ENCODE measurements around the gene SIGLEC7.
A peak's percentile ranks its signal among the peaks of the same experiment; 100 is the strongest.

Gene SIGLEC7

DNA sequence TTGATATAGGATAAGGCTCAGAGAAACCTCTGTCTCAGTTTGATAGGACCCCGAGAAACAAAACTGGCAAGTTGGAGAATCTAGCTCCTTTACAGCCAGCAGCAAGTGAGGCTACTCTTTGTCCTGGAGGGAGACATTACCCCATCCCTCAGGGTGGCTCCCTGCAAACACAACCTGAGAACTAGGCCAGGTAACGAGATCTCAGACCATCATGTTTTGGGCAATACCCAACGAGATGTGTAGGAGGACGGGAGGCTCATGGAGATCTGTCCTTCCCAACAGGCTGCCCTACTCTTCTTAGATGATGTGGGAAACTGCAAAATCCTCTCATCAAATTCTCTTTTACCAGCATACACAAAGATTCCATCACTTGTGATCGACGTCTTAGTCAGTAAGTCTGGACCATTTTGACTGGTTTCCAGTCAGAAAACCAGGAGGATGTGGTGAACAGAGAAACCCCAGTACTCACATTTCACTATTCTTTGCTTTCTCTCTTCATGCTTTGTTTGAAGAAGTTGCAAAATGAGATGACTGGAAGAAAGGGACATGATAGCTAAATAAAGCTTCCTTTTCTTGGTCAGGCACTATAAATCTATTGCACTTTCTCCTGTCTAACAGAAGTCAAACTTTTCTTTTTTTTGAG, 27.9 kb upstream of the SIGLEC7 start:
- H3K4me3 ChIP-seq (ENCODE audit: low read depth in 1 of 2, low read length in 2 of 2), result no peak overlapping the region
- peaks cover 2 to 3% of the 10 kb centered on the region in 2 donors for H3K27me3 ChIP-seq (ENCODE audit: control insufficient read depth in 1 of 2, insufficient read depth in 2 of 2, low read length in 2 of 2)
- H3K4me1 ChIP-seq (ENCODE audit: control insufficient read depth in 1 of 2, insufficient read depth in 2 of 2, low read length in 2 of 2), result no peaks in the 10 kb centered on the region
- H3K9me3 ChIP-seq (ENCODE audit: control insufficient read depth in 1 of 2, low read length in 2 of 2), result no peaks in the 10 kb centered on the region
- H3K27ac ChIP-seq (ENCODE audit: low read depth, low read length), result no peak overlapping the region
- H3K36me3 ChIP-seq (ENCODE audit: control insufficient read depth in 1 of 2, insufficient read depth in 2 of 2, low read length in 2 of 2), result no peaks in the 10 kb centered on the region
- H3K9ac ChIP-seq (ENCODE audit: low read depth in 1 of 2, low read length in 2 of 2), result no peak overlapping the region

DNA sequence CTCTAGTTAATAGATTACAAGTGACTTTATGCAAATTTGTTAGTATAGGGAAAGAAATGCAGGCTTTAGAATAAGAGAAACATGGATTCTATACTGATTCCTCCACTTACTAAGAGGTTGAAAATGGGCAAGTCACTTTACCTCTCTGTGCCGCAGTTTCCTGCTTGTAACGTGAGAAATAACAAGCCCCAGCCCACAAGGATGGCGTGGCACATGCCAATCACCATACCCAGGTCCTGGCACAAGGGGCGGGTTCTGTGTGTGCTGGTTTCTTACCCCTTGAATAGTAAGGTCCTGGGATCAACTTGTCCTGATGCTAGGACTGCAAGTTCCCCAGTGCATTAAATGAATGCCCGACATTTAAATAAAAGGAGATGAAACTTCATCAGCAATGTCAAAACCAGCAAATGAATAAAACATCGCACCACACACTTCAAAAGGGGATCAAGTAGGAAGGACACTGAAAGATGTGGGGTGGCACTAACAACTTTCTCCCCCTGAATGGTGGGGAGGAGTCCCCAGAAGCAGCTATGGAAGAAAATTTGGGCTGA, 25.3 kb upstream of the SIGLEC7 start:
- Histone ChIP-seq H3K36me3 (ENCODE audit: control insufficient read depth in 1 of 2, insufficient read depth in 2 of 2, low read length in 2 of 2) (no peaks in the 10 kb centered on the region), H3K4me1 (ENCODE audit: control insufficient read depth in 1 of 2, insufficient read depth in 2 of 2, low read length in 2 of 2) (no peaks in the 10 kb centered on the region), H3K9ac (ENCODE audit: low read depth in 1 of 2, low read length in 2 of 2) (no peak overlapping the region), H3K4me3 (ENCODE audit: low read depth in 1 of 2, low read length in 2 of 2) (no peak overlapping the region), H3K9me3 (ENCODE audit: control insufficient read depth in 1 of 2, low read length in 2 of 2) (no peaks in the 10 kb centered on the region), H3K27ac (ENCODE audit: low read depth, low read length) (no peak overlapping the region), H3K27me3 (ENCODE audit: control insufficient read depth in 1 of 2, insufficient read depth in 2 of 2, low read length in 2 of 2) (peaks cover 2 to 3% of the 10 kb centered on the region in 2 donors)

DNA sequence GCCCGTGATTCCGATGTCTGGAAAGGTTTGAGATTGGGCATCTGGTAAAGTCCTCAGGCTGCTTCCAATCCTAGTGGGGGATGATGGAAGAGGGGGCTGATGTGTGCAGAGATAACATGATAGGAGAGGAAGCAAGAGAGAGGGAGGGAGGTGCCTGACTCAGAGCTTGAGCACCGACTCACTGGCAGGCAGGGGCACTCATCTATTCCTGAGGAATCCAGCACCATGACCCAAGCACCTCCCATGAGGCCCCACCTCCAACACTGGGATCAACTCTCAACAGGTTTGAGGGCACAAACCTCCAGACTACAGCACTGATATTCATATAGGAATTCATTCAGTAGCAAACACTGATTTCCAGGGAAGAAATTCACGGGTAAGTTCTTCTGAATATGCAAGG, 23.0 kb upstream of the SIGLEC7 start:
- Histone ChIP-seq H3K36me3 (ENCODE audit: control insufficient read depth in 1 of 2, insufficient read depth in 2 of 2, low read length in 2 of 2) (no peaks in the 10 kb centered on the region), H3K27ac (ENCODE audit: low read depth, low read length) (no peak overlapping the region), H3K27me3 (ENCODE audit: control insufficient read depth in 1 of 2, insufficient read depth in 2 of 2, low read length in 2 of 2) (peaks cover 0 to 3% of the 10 kb centered on the region in 2 donors), H3K4me3 (ENCODE audit: low read depth in 1 of 2, low read length in 2 of 2) (no peak overlapping the region), H3K4me1 (ENCODE audit: control insufficient read depth in 1 of 2, insufficient read depth in 2 of 2, low read length in 2 of 2) (no peaks in the 10 kb centered on the region), H3K9me3 (ENCODE audit: control insufficient read depth in 1 of 2, low read length in 2 of 2) (no peaks in the 10 kb centered on the region), H3K9ac (ENCODE audit: low read depth in 1 of 2, low read length in 2 of 2) (no peak overlapping the region)

DNA sequence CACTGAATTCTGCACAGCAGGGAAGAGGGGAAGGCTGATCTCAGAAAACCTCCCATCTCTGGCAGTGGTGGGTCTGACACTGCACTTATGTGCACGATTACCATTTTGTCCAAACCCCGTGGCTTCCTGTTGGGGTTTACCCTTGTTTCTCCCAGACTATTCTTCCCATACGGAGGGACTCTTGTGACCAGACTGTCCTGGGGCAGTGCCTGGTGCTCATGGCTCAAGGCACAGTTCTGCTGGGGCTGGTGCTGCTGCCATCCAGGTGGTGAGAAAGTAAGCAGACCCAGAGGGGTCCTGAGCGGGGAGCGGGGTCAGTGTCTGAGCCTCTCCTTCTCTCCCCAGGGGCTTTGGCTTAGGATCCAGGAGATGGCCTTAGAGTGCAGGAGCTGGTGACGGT, 22.5 kb upstream of the SIGLEC7 start:
- no peaks in the 10 kb centered on the region for H3K9me3 ChIP-seq (ENCODE audit: control insufficient read depth in 1 of 2, low read length in 2 of 2)
- no peak overlapping the region for H3K4me3 ChIP-seq (ENCODE audit: low read depth in 1 of 2, low read length in 2 of 2)
- H3K9ac ChIP-seq (ENCODE audit: low read depth in 1 of 2, low read length in 2 of 2), result no peak overlapping the region
- H3K27me3 ChIP-seq (ENCODE audit: control insufficient read depth in 1 of 2, insufficient read depth in 2 of 2, low read length in 2 of 2), result peaks cover 0 to 3% of the 10 kb centered on the region in 2 donors
- H3K27ac ChIP-seq (ENCODE audit: low read depth, low read length), result no peak overlapping the region
- H3K36me3 ChIP-seq (ENCODE audit: control insufficient read depth in 1 of 2, insufficient read depth in 2 of 2, low read length in 2 of 2), result no peaks in the 10 kb centered on the region
- H3K4me1 ChIP-seq (ENCODE audit: control insufficient read depth in 1 of 2, insufficient read depth in 2 of 2, low read length in 2 of 2), result no peaks in the 10 kb centered on the region

DNA sequence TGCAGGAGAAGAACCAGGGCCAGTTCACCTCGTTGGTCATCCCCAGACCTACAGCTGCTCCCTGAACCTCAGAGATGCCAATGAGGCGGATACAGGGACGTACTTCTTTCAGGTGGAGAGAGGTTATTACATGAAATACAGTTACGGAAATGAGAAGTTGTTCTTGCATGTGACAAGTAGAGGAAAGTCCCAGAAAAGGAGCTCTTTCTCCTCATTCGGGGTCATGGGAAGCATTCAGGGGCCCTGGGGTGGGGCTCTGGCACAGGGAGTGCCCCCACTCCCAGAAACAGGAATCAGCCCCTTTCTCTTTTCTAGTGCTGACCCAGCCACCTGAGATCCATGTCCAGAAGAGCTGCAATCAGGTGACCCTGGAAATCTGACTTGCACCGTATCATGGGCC, 21.9 kb upstream of the SIGLEC7 start:
- Histone ChIP-seq H3K9ac (ENCODE audit: low read depth in 1 of 2, low read length in 2 of 2) (no peak overlapping the region), H3K4me1 (ENCODE audit: control insufficient read depth in 1 of 2, insufficient read depth in 2 of 2, low read length in 2 of 2) (no peaks in the 10 kb centered on the region), H3K9me3 (ENCODE audit: control insufficient read depth in 1 of 2, low read length in 2 of 2) (no peaks in the 10 kb centered on the region), H3K27me3 (ENCODE audit: control insufficient read depth in 1 of 2, insufficient read depth in 2 of 2, low read length in 2 of 2) (peaks cover 0 to 3% of the 10 kb centered on the region in 2 donors), H3K27ac (ENCODE audit: low read depth, low read length) (no peak overlapping the region), H3K4me3 (ENCODE audit: low read depth in 1 of 2, low read length in 2 of 2) (no peak overlapping the region), H3K36me3 (ENCODE audit: control insufficient read depth in 1 of 2, insufficient read depth in 2 of 2, low read length in 2 of 2) (no peaks in the 10 kb centered on the region)

DNA sequence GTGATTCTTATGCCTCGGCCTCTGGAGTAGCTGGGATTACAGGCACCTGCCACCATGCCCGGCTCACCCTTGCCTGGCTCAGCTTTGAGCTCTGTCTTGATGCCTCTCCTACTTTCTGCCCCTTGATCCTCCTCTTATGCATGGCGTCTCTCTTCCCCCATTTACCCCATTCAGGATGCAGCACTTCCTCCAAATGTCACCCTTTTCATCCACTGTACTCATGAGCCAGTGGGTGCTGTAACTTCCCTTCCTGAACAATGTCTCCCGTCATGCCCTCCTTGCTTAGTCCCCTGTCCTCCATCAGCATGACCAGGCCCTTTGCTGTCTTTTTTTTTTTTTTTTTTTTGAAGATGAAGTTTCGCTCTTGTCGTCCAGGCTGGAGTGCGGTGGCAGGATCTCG, 20.8 kb upstream of the SIGLEC7 start:
- Histone ChIP-seq H3K27ac (ENCODE audit: low read depth, low read length) (no peak overlapping the region), H3K4me1 (ENCODE audit: control insufficient read depth in 1 of 2, insufficient read depth in 2 of 2, low read length in 2 of 2) (no peaks in the 10 kb centered on the region), H3K36me3 (ENCODE audit: control insufficient read depth in 1 of 2, insufficient read depth in 2 of 2, low read length in 2 of 2) (no peaks in the 10 kb centered on the region), H3K27me3 (ENCODE audit: control insufficient read depth in 1 of 2, insufficient read depth in 2 of 2, low read length in 2 of 2) (no peaks in the 10 kb centered on the region), H3K9me3 (ENCODE audit: control insufficient read depth in 1 of 2, low read length in 2 of 2) (no peaks in the 10 kb centered on the region), H3K9ac (ENCODE audit: low read depth in 1 of 2, low read length in 2 of 2) (no peak overlapping the region), H3K4me3 (ENCODE audit: low read depth in 1 of 2, low read length in 2 of 2) (no peak overlapping the region)

DNA sequence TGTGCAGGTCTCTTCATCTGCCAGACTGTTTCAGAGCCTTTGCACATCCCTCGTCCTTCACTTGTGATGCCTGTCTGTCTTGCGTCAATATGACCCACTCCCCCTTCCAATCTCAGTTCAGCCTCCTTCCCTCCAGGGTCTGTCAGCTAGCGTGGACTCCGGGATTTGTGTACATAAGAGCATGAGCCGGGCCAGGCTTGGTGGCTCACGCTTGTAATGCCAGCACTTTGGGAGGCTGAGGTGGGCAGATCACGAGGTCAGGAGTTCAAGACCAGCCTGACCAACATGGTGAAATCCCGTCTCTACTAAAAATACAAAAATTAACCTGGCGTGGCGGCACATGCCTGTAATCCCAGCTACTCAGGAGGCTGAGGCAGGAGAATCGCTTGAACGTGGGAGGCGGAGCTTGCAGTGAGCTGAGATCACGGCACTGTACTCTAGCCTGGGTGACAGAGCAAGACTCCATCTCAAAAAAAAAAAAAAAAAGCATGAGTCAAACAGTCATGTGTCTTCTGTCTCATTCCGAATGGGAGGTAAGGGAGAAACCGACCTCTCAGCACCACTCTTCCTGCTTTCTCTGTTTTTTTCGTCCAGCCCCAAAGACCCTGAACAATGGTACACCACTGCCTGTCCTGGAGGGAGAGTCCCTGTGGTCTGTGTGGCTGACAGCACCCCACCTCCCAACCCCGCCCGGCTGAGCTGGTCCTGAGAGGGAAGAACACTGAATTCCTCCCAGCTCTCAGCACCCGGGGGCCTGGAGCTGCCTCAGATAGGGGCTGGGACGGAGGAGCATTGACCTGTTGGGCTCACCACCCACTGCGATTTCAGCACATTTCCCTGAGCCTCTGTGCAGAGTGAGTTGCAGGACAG, 19.8 kb upstream of the SIGLEC7 start:
- peak overlapping the region; percentile 3 for H3K27ac ChIP-seq (ENCODE audit: low read depth, low read length)

DNA sequence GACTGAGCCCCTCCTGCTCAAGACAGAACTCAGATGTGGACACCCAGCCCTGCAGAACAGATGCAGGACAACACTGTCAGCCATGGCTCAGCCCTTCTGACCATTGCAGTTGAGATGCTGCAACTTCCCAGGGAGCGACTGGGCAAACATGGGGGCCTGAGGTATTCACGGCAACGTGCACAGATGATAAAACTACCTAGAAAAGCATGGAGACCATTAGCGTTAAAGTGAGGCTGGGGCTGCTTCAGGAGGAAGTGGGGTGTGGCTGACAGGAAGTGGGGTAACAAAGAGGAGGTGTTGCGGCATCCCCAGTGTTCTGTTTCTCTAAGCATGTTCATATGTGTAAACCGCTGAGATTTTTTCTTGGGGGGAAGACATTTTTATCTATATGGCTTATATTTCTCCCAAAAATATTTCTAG, 18.7 kb upstream of the SIGLEC7 start:
- H3K36me3 ChIP-seq (ENCODE audit: control insufficient read depth in 1 of 2, insufficient read depth in 2 of 2, low read length in 2 of 2), result no peaks in the 10 kb centered on the region
- H3K27ac ChIP-seq (ENCODE audit: low read depth, low read length), result no peak overlapping the region
- H3K9ac ChIP-seq (ENCODE audit: low read depth in 1 of 2, low read length in 2 of 2), result no peak overlapping the region
- H3K4me1 ChIP-seq (ENCODE audit: control insufficient read depth in 1 of 2, insufficient read depth in 2 of 2, low read length in 2 of 2), result peaks cover 0 to 1% of the 10 kb centered on the region in 2 donors
- H3K27me3 ChIP-seq (ENCODE audit: control insufficient read depth in 1 of 2, insufficient read depth in 2 of 2, low read length in 2 of 2), result no peaks in the 10 kb centered on the region
- H3K4me3 ChIP-seq (ENCODE audit: low read depth in 1 of 2, low read length in 2 of 2), result no peak overlapping the region
- no peaks in the 10 kb centered on the region for H3K9me3 ChIP-seq (ENCODE audit: control insufficient read depth in 1 of 2, low read length in 2 of 2)

More for the DNA sequence above, 19.8 kb upstream of the SIGLEC7 start:
- no peaks in the 10 kb centered on the region for H3K36me3 ChIP-seq (ENCODE audit: control insufficient read depth in 1 of 2, insufficient read depth in 2 of 2, low read length in 2 of 2)
- H3K4me3 ChIP-seq (ENCODE audit: low read depth in 1 of 2, low read length in 2 of 2), result no peak overlapping the region
- no peaks in the 10 kb centered on the region for H3K9me3 ChIP-seq (ENCODE audit: control insufficient read depth in 1 of 2, low read length in 2 of 2)
- H3K9ac ChIP-seq (ENCODE audit: low read depth in 1 of 2, low read length in 2 of 2), result no peak overlapping the region
- H3K4me1 ChIP-seq (ENCODE audit: control insufficient read depth in 1 of 2, insufficient read depth in 2 of 2, low read length in 2 of 2), result no peaks in the 10 kb centered on the region
- H3K27me3 ChIP-seq (ENCODE audit: control insufficient read depth in 1 of 2, insufficient read depth in 2 of 2, low read length in 2 of 2), result no peaks in the 10 kb centered on the region

DNA sequence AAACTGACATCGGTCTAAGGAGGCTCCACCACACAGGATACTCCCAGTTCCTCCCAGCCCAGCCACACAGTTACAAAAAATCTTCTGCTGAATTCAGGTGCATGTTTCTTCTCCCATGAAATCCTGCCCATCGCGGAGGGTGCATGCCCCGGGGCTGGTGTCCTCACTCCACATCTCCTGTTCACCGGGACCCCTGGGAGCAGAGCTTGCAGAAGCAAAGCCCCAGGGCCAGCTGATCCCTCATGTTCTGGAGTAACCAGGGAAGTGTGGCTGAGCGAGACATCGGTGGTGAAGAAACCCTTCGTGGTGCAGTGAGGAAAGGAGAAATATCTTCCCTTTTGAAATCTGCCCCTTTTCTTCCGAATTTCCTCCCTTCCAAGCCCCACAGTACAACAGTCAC, 18.3 kb upstream of the SIGLEC7 start:
- Histone ChIP-seq H3K4me1 (ENCODE audit: control insufficient read depth in 1 of 2, insufficient read depth in 2 of 2, low read length in 2 of 2) (peaks cover 0 to 5% of the 10 kb centered on the region in 2 donors), H3K27ac (ENCODE audit: low read depth, low read length) (no peak overlapping the region), H3K9me3 (ENCODE audit: control insufficient read depth in 1 of 2, low read length in 2 of 2) (no peaks in the 10 kb centered on the region), H3K36me3 (ENCODE audit: control insufficient read depth in 1 of 2, insufficient read depth in 2 of 2, low read length in 2 of 2) (no peaks in the 10 kb centered on the region), H3K4me3 (ENCODE audit: low read depth in 1 of 2, low read length in 2 of 2) (no peak overlapping the region), H3K27me3 (ENCODE audit: control insufficient read depth in 1 of 2, insufficient read depth in 2 of 2, low read length in 2 of 2) (no peaks in the 10 kb centered on the region), H3K9ac (ENCODE audit: low read depth in 1 of 2, low read length in 2 of 2) (no peak overlapping the region)

DNA sequence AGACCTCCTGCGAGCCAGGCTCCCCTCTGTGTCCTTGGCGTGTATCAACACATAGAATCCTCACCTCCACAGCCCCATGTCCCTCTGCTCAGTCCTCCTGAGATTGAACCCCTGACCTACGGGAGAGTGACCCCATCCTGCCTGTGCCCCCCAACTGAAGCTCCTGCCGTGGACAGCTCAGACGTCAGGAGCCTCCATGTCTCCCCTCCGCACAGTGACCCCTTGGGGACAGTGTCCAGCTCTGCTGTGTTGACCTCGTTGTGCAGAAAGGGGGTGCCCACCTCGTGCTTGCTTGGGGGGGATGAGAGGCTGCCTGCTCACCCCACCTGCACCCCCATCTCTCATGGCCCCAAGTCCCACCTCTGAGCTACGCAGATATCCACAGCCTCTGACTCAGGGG, 17.9 kb upstream of the SIGLEC7 start:
- Histone ChIP-seq H3K4me1 (ENCODE audit: control insufficient read depth in 1 of 2, insufficient read depth in 2 of 2, low read length in 2 of 2) (peaks cover 0 to 6% of the 10 kb centered on the region in 2 donors), H3K36me3 (ENCODE audit: control insufficient read depth in 1 of 2, insufficient read depth in 2 of 2, low read length in 2 of 2) (no peaks in the 10 kb centered on the region), H3K27ac (ENCODE audit: low read depth, low read length) (no peak overlapping the region), H3K27me3 (ENCODE audit: control insufficient read depth in 1 of 2, insufficient read depth in 2 of 2, low read length in 2 of 2) (no peaks in the 10 kb centered on the region), H3K4me3 (ENCODE audit: low read depth in 1 of 2, low read length in 2 of 2) (no peak overlapping the region), H3K9ac (ENCODE audit: low read depth in 1 of 2, low read length in 2 of 2) (no peak overlapping the region), H3K9me3 (ENCODE audit: control insufficient read depth in 1 of 2, low read length in 2 of 2) (no peaks in the 10 kb centered on the region)

Measured in duodenal mucosa (tissue), 2 donors.